K562 (cell line): ENCODE data around the gene NPR1. TPM values are rescaled to one million over a fixed set of nuclear protein-coding genes. Genes with fewer than 3 reads are reported as not detected.

ENCODE experiments used
- DNMT1 ChIP-seq: fragments of 450-650 bp; IDR thresholded peaks from 2 replicates; pipeline ENCODE4 v1.6.1; 2016; ENCODE audit warnings: antibody characterized with exemption, mild to moderate bottlenecking
- DPF2 ChIP-seq: fragments of 450-650 bp; IDR thresholded peaks from 2 replicates; pipeline ENCODE4 v1.6.1; 2016
- ELF2 ChIP-seq: fragments of 250-450 bp; sonication (Bioruptor Pico); IDR thresholded peaks from 2 replicates; pipeline ENCODE4 v1.5.0; 2021; ENCODE audit warnings: mild to moderate bottlenecking
- FOXJ2 ChIP-seq: fragments of 200-800 bp; sonication (Bioruptor generic); IDR thresholded peaks from 2 replicates; pipeline ENCODE4 v1.6.1; 2016; ENCODE audit warnings: missing genetic modification characterization, missing compliant biosample characterization
- HDAC1 ChIP-seq, 2 experiments: fragments of 450-650 bp; IDR thresholded peaks; 2 replicates each; pipeline ENCODE4 v1.6.1; 2016 to 2017; ENCODE audit warnings: inconsistent platforms in 1 of 2, mild to moderate bottlenecking in 1 of 2, moderate library complexity in 1 of 2
- HDAC8 ChIP-seq: fragments of 450-650 bp; IDR thresholded peaks from 2 replicates; pipeline ENCODE4 v1.6.1; 2016; ENCODE audit warnings: mild to moderate bottlenecking, missing genetic modification characterization, moderate library complexity, missing compliant biosample characterization
- HNRNPUL1 ChIP-seq: fragments of 200-400 bp; formaldehyde crosslinking; IDR thresholded peaks from 2 replicates; pipeline ENCODE4 v1.6.1; 2017; ENCODE audit warnings: low read length
- IFI16 ChIP-seq: fragments of 250-450 bp; sonication (Bioruptor Pico); IDR thresholded peaks from 2 replicates; pipeline ENCODE4 v2.1.2; 2022; ENCODE audit warnings: mild to moderate bottlenecking, inconsistent platforms
- KAT8 ChIP-seq: fragments of 450-650 bp; IDR thresholded peaks from 2 replicates; pipeline ENCODE4 v1.6.1; 2016; ENCODE audit warnings: low read depth, mild to moderate bottlenecking
- KDM5B ChIP-seq: fragments of 200-600 bp; sonication (generic); IDR thresholded peaks from 2 replicates; pipeline ENCODE4 v1.6.1; 2012; ENCODE audit warnings: low read depth, mild to moderate bottlenecking, moderate library complexity, low read length, control low read depth, inconsistent platforms; ENCODE audit not compliant: insufficient replicate concordance
- KLF10 ChIP-seq: fragments of 250-450 bp; sonication (Bioruptor Pico); IDR thresholded peaks from 2 replicates; pipeline ENCODE4 v1.6.1; 2021; ENCODE audit warnings: matching md5 sums
- MCM2 ChIP-seq: fragments of 450-650 bp; IDR thresholded peaks from 2 replicates; pipeline ENCODE4 v1.6.1; 2017; ENCODE audit warnings: low read depth, mild to moderate bottlenecking
- MTA1 ChIP-seq: fragments of 450-650 bp; IDR thresholded peaks from 2 replicates; pipeline ENCODE4 v1.6.1; 2017; ENCODE audit warnings: borderline replicate concordance
- NFIX ChIP-seq: fragments of 250-450 bp; sonication (Bioruptor Pico); IDR thresholded peaks from 2 replicates; pipeline ENCODE4 v1.4.0; 2020; ENCODE audit warnings: low read depth, mild to moderate bottlenecking, moderate library complexity
- PHB2 ChIP-seq: fragments of 450-650 bp; IDR thresholded peaks from 2 replicates; pipeline ENCODE4 v1.6.1; 2017; ENCODE audit warnings: low read depth
- SIN3B ChIP-seq: fragments of 450-650 bp; IDR thresholded peaks from 2 replicates; pipeline ENCODE4 v1.6.1; 2017; ENCODE audit warnings: low read depth, mild to moderate bottlenecking, moderate library complexity
- SMAD4 ChIP-seq: fragments of 250-450 bp; sonication (Bioruptor Pico); conservative IDR thresholded peaks from 2 replicates; pipeline ENCODE4 v1.8.0; 2021; ENCODE audit warnings: inconsistent platforms, mild to moderate bottlenecking, moderate library complexity
- SMARCB1 ChIP-seq: IDR thresholded peaks from 2 replicates; pipeline ENCODE4 v1.6.1; 2011; ENCODE audit warnings: improper control_type of control experiment, low read depth; ENCODE audit not compliant: insufficient read length
- STAT5B ChIP-seq: fragments of 250-450 bp; sonication (Bioruptor Pico); IDR thresholded peaks from 2 replicates; pipeline ENCODE4 v1.8.0; 2021; ENCODE audit warnings: mild to moderate bottlenecking, inconsistent platforms
- TCF15 ChIP-seq: fragments of 250-450 bp; sonication (Bioruptor Pico); IDR thresholded peaks from 2 replicates; pipeline ENCODE4 v1.8.0; 2022; ENCODE audit warnings: moderate library complexity, mild to moderate bottlenecking, inconsistent platforms
- TGIF2 ChIP-seq: sonication (generic); formaldehyde crosslinking; IDR thresholded peaks from 2 replicates; pipeline ENCODE4 v1.8.1; 2022; ENCODE audit warnings: mild to moderate bottlenecking, missing genetic modification reagents, moderate library complexity
- YY1 ChIP-seq, 3 experiments: IDR thresholded peaks; 2 replicates each; pipeline ENCODE4 v1.6.1; 2011; ENCODE audit warnings: low read length in 2 of 3, mild to moderate bottlenecking in 2 of 3, moderate library complexity in 2 of 3, borderline replicate concordance in 1 of 3, control low read depth in 1 of 3, low read depth in 1 of 3; ENCODE audit not compliant: insufficient read depth in 3 of 3, insufficient replicate concordance in 2 of 3, control insufficient read depth in 1 of 3, insufficient read length in 1 of 3; ENCODE audit errors: extremely low read depth in 1 of 3
- ZKSCAN8 ChIP-seq: fragments of 200-800 bp; sonication (Bioruptor generic); IDR thresholded peaks from 2 replicates; pipeline ENCODE4 v1.6.1; 2016; ENCODE audit warnings: missing genetic modification characterization, missing compliant biosample characterization
- ZNF184 ChIP-seq: sonication (generic); formaldehyde crosslinking; IDR thresholded peaks from 2 replicates; pipeline ENCODE4 v1.5.0; 2020; ENCODE audit warnings: missing genetic modification reagents
- ZNF764 ChIP-seq: fragments of 250-450 bp; sonication (Bioruptor Pico); IDR thresholded peaks from 2 replicates; pipeline ENCODE4 v1.4.0; 2020; ENCODE audit warnings: low read depth, mild to moderate bottlenecking, moderate library complexity
- ZZZ3 ChIP-seq: fragments of 450-650 bp; IDR thresholded peaks from 2 replicates; pipeline ENCODE4 v1.6.1; 2016; ENCODE audit warnings: antibody characterized with exemption, mild to moderate bottlenecking, moderate library complexity
- polyA plus RNA-seq, 8 experiments: library from polyadenylated mRNA; depleted of rRNA in 4 of 8; stranded (reverse) in 5 of 8; unstranded in 3 of 8; fragments of >200 nt; fragmentation: Nextera tagmentation in 2 of 8; fragmentation: Illumina TruSeq in 1 of 8; extraction: Ambion mirVana in 2 of 8; extraction: Trizol in 1 of 8; gene quantifications; 2 replicates each; pipeline versions ENCODE4 v1.2.1 to v1.2.3, GENCODE V29; 2011 to 2014; ENCODE audit warnings: inconsistent platforms in 1 of 8, missing spikeins in 1 of 8
- total RNA-seq, 7 experiments: library from RNA; depleted of rRNA in 6 of 7; stranded (reverse); fragments of >200 nt in 6 of 7; fragmentation: Illumina TruSeq in 2 of 7; extraction: Trizol in 2 of 7; gene quantifications; 2 replicates each; pipeline versions ENCODE4 v1.2.1 to v1.2.3, GENCODE V29; 2011 to 2021; ENCODE audit warnings: low replicate concordance in 1 of 7
- TF ChIP-seq, protein P1 (sequence below): sonication (generic); formaldehyde crosslinking; IDR thresholded peaks from 2 replicates; pipeline ENCODE4 v1.8.0; 2022; ENCODE audit warnings: missing genetic modification reagents, mild to moderate bottlenecking, moderate library complexity, borderline replicate concordance
- TF ChIP-seq, protein P2 (sequence below): fragments of 450-650 bp; conservative IDR thresholded peaks from 2 replicates; pipeline ENCODE4 v1.6.1; 2016; ENCODE audit warnings: missing genetic modification characterization, low read depth, mild to moderate bottlenecking, missing compliant biosample characterization, moderate library complexity

The NPR1 gene
- total and polyA plus RNA-seq, 9 of the 15 experiments (the other 6 are each of a cell fraction or from before 2014, with no cell fraction given): 0.05 to 0.16 (median 0.06) TPM; not detected in 6

DNA sequence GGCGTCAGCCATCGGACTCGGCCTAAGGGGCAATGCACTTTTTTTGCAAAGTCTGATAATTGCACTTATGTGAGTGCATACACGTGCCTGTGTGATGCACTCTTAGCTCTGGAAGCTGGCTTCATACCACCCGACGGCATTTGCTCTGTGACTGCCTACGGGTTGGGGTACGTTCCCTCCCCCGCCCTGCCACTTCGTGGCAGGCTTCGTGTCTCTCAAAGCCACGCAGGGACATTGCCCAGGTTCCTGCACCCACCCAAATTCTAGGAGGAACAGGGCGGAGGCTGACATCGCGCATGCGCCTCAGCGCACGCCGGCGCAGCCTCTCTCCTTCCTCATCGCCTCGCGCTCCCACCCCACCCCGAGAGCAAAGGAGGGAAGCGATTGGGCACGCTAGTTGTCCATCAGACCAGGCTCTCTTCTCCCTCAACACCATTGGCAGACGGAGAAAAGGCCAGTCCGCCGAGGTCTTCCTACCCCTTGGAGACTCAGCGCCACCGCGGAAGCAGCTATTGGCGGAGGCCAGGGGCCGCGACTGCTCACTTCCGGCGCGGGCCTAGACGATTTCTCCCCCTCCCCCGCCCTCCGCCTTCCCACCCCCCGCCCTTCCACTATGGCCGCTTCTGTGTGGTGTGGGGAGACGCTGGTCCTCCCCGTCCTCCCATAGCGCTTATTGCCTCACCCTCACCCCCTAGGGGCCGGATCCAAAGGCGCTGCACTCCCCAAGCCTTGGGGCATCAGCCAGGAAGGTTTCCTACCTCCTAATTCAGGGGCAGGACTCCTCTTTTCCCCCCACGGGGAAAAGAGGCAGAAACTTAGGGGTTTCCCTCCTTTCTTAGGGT is 49.2 kb downstream of the NPR1 start, which contains the start of gene INTS3 (continued):
- TF ChIP-seq YY1 (IDR thresholded peaks at IDR 0.05; ENCODE audit: borderline replicate concordance in 1 of 3, control insufficient read depth in 1 of 3, extremely low read depth in 1 of 3, insufficient read depth in 3 of 3, insufficient read length in 1 of 3, insufficient replicate concordance in 2 of 3, low read depth in 1 of 3, low read length in 2 of 3) (peak; percentile 42 to 89 (median 79)), HDAC1 (IDR thresholded peaks at IDR 0.05) (peak in 1 of 2 experiments; percentile 27; a peak in 1 of 4 replicates), DNMT1 (no peak), ZZZ3 (no peak), STAT5B (CRISPR knock-in tag) (no peak), IFI16 (CRISPR knock-in tag) (no peak), MCM2 (no peak), FOXJ2 (no peak), KLF10 (CRISPR knock-in tag) (no peak), ZNF184 (CRISPR knock-in tag) (no peak), KDM5B (peak; percentile 55), TCF15 (no peak), ZKSCAN8 (CRISPR knock-in tag) (no peak), DPF2 (no peak), TGIF2 (no peak), SIN3B (peak; percentile 37; the same call in 1 of the 2 replicates), HNRNPUL1 (no peak), PHB2 (no peak), KAT8 (no peak), NFIX (CRISPR knock-in tag) (no peak), SMARCB1 (no peak), ZNF764 (no peak), SMAD4 (no peak), MTA1 (peak; percentile 62; the same call in 1 of the 2 replicates), HDAC8 (no peak), ELF2 (0 out of 2 replicates have a peak, but pooled peaks have one; percentile 37)
- TF ChIP-seq, protein P1, sequence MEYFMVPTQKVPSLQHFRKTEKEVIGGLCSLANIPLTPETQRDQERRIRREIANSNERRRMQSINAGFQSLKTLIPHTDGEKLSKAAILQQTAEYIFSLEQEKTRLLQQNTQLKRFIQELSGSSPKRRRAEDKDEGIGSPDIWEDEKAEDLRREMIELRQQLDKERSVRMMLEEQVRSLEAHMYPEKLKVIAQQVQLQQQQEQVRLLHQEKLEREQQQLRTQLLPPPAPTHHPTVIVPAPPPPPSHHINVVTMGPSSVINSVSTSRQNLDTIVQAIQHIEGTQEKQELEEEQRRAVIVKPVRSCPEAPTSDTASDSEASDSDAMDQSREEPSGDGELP (CRISPR knock-in tag): peak; percentile 63; the same call in 1 of the 2 replicates
- TF ChIP-seq, protein P2, sequence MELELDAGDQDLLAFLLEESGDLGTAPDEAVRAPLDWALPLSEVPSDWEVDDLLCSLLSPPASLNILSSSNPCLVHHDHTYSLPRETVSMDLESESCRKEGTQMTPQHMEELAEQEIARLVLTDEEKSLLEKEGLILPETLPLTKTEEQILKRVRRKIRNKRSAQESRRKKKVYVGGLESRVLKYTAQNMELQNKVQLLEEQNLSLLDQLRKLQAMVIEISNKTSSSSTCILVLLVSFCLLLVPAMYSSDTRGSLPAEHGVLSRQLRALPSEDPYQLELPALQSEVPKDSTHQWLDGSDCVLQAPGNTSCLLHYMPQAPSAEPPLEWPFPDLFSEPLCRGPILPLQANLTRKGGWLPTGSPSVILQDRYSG (tag): no peak
